ENCODE measurements around the gene ANKRD52.

Gene ANKRD52

DNA sequence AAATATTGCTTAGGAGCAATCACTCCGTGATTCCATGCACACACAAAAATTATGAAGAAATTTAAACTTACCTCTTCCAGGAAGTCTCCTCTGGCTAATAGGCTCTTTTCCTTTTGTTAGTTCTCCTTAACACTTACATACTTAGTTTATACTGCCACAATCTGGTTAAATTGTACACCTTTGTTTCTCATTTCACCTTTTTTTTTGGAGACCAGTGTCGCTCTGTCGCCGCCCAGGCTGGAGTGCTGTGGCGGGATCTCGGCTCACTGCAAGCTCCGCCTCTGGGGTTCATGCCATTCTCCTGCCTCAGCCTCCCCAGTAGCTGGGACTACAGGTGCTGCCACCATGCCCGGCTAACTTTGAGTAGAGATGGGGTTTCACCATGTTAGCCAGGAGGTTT is 2.2 kb upstream of the ANKRD52 start:
- H3K4me3 ChIP-seq (ENCODE audit: low read depth, low read length) = no peak overlapping the region
- H3K4me2 ChIP-seq (ENCODE audit: low read length) = no peak overlapping the region
- no peak overlapping the region for H3K9ac ChIP-seq
- H3K27me3 ChIP-seq (ENCODE audit: control insufficient read depth, insufficient read depth, low read length) = no peaks in the 10 kb centered on the region
- no peaks in the 10 kb centered on the region for H3K9me3 ChIP-seq (ENCODE audit: control insufficient read depth, low read length)
- H2AFZ ChIP-seq = no peak overlapping the region
- TF ChIP-seq, protein P1, sequence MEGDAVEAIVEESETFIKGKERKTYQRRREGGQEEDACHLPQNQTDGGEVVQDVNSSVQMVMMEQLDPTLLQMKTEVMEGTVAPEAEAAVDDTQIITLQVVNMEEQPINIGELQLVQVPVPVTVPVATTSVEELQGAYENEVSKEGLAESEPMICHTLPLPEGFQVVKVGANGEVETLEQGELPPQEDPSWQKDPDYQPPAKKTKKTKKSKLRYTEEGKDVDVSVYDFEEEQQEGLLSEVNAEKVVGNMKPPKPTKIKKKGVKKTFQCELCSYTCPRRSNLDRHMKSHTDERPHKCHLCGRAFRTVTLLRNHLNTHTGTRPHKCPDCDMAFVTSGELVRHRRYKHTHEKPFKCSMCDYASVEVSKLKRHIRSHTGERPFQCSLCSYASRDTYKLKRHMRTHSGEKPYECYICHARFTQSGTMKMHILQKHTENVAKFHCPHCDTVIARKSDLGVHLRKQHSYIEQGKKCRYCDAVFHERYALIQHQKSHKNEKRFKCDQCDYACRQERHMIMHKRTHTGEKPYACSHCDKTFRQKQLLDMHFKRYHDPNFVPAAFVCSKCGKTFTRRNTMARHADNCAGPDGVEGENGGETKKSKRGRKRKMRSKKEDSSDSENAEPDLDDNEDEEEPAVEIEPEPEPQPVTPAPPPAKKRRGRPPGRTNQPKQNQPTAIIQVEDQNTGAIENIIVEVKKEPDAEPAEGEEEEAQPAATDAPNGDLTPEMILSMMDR (IDR thresholded peaks at IDR 0.05) = no peak
- no peaks in the 10 kb centered on the region for H3K36me3 ChIP-seq (ENCODE audit: control insufficient read depth, insufficient read depth, low read length)
- H3K79me2 ChIP-seq = peaks cover 15% of the 10 kb centered on the region
- no peak overlapping the region for H3K27ac ChIP-seq
- H3K4me1 ChIP-seq = peaks cover 8% of the 10 kb centered on the region

DNA sequence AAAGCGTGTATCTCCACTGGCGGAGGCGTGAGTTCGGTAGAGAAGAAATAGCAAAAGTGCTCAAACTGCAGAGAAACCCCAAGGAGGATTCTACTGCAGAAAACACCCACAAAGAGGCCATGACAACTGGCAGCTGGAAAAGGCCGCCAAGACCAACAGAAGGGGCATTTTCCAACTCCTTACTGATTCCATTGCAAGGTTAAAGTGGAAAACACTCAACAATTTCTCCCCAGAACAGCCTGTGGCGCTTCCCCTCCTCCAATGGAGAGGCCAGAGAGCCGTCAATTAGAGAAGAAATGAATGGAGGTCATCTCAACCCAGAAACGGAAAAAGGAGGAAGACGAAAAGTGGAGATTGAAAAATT is 618 bp upstream of the ANKRD52 start:
- no peak overlapping the region for H3K9ac ChIP-seq
- H3K27me3 ChIP-seq (ENCODE audit: control insufficient read depth, insufficient read depth, low read length) = no peaks in the 10 kb centered on the region

DNA sequence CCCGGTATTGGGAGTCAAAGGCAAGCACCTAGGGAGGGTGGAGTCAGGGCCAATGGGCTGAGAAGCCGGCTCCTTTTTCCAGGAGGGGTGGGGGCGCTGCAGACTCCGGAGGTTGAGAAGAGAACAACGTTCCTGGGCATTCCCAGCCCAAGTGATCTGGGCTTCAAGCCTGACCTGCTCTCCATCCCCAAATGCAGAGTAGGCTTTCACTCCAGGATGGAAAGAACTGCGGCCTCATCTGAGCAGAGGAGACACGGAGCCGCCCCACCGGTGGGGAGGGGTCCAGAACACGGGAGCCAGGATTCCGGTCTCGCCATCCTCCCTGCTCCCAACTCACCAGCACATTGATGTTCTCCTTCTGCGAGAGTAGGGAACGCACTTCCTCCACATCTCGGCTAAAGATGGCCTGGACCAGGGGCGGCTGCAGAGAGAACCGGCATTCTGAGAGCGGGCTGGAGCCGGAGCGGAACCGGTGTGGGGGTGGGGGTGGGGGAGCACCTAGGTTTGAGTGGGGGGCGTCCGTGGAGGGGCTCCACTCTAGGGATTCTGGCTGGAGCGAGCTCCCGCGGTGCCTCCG is 605 bp downstream of the ANKRD52 start:
- H3K27ac ChIP-seq = peak overlapping the region; percentile 73
- peaks cover 8% of the 10 kb centered on the region for H3K4me1 ChIP-seq

More for the DNA sequence above, 618 bp upstream of the ANKRD52 start:
- no peaks in the 10 kb centered on the region for H3K36me3 ChIP-seq (ENCODE audit: control insufficient read depth, insufficient read depth, low read length)
- H3K27ac ChIP-seq = peak overlapping the region; percentile 79
- H3K4me2 ChIP-seq (ENCODE audit: low read length) = peak overlapping the region; percentile 97
- peaks cover 15% of the 10 kb centered on the region for H3K79me2 ChIP-seq
- H2AFZ ChIP-seq = peak overlapping the region; percentile 97
- peak overlapping the region; percentile 67 for H3K4me3 ChIP-seq (ENCODE audit: low read depth, low read length)
- H3K4me1 ChIP-seq = peaks cover 8% of the 10 kb centered on the region
- H3K9me3 ChIP-seq (ENCODE audit: control insufficient read depth, low read length) = no peaks in the 10 kb centered on the region
- TF ChIP-seq, protein P1 (IDR thresholded peaks at IDR 0.05) = no peak

DNA sequence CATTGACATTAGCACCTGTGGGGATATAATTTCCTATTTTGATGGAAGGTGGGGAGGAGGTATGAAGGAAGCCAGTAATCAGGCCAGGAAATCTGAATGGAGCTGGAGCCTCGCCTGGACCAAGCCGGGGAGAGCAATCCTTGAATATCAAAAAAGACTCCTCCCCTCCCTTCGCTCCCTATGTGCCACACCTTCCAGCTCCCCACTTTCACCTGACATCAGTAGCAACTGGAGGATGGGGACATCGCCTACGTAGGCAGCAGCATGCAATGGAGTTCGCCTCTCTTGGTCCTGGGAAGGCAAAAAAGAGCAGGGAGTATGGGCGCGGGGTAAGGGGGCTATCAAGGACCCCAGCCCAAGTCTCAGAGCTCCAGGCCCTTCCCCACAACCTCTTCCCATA is 1.1 kb downstream of the ANKRD52 start:
- H3K4me3 ChIP-seq (ENCODE audit: low read depth, low read length) = peak overlapping the region; percentile 67
- no peaks in the 10 kb centered on the region for H3K36me3 ChIP-seq (ENCODE audit: control insufficient read depth, insufficient read depth, low read length)
- TF ChIP-seq, protein P1 (IDR thresholded peaks at IDR 0.05) = no peak
- peaks cover 8% of the 10 kb centered on the region for H3K4me1 ChIP-seq
- no peak overlapping the region for H2AFZ ChIP-seq
- H3K27ac ChIP-seq = no peak overlapping the region
- H3K9me3 ChIP-seq (ENCODE audit: control insufficient read depth, low read length) = no peaks in the 10 kb centered on the region
- H3K27me3 ChIP-seq (ENCODE audit: control insufficient read depth, insufficient read depth, low read length) = no peaks in the 10 kb centered on the region
- H3K4me2 ChIP-seq (ENCODE audit: low read length) = peak overlapping the region; percentile 74
- peak overlapping the region; percentile 90 for H3K9ac ChIP-seq
- H3K79me2 ChIP-seq = peaks cover 18% of the 10 kb centered on the region

More for the DNA sequence above, 605 bp downstream of the ANKRD52 start:
- H3K36me3 ChIP-seq (ENCODE audit: control insufficient read depth, insufficient read depth, low read length) = no peaks in the 10 kb centered on the region
- H2AFZ ChIP-seq = peak overlapping the region; percentile 97
- TF ChIP-seq, protein P1 (IDR thresholded peaks at IDR 0.05) = no peak
- H3K9me3 ChIP-seq (ENCODE audit: control insufficient read depth, low read length) = no peaks in the 10 kb centered on the region
- H3K27me3 ChIP-seq (ENCODE audit: control insufficient read depth, insufficient read depth, low read length) = no peaks in the 10 kb centered on the region
- H3K4me3 ChIP-seq (ENCODE audit: low read depth, low read length) = peak overlapping the region; percentile 67
- H3K79me2 ChIP-seq = peaks cover 18% of the 10 kb centered on the region
- peak overlapping the region; percentile 74 for H3K4me2 ChIP-seq (ENCODE audit: low read length)
- peak overlapping the region; percentile 90 for H3K9ac ChIP-seq

DNA sequence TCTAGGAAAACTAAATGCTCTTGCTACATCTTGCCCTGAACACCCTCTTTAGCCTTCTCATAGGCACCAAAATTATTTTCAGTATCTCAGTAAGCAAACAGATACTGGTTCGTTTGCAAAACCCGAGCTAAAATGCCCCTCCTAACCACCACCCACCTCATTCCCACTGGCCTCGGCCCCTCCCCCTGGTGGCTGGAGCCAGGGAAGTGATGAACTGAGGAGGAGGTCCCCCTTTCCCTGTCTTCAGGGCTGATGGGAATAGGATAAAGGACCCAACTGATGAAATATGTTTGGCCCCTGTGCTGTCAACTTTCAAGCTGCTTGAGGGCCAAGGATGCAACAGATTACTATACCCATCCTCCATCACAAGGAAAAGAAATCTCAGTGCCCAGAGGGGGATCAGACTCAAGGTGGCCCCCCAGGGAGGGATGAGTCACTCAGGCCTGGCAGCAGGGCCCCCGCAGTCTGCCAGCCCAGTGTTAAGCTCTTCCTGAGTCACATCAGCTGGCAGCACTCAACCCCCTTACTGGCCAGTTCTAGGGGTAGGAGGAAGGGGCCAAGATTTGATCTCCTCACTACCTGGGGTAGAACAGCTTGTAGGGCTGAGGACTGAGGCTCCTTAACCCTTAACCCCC is 1.7 kb downstream of the ANKRD52 start:
- H3K9me3 ChIP-seq (ENCODE audit: control insufficient read depth, low read length) = no peaks in the 10 kb centered on the region
- no peaks in the 10 kb centered on the region for H3K27me3 ChIP-seq (ENCODE audit: control insufficient read depth, insufficient read depth, low read length)
- TF ChIP-seq, protein P1 (IDR thresholded peaks at IDR 0.05) = no peak
- no peaks in the 10 kb centered on the region for H3K36me3 ChIP-seq (ENCODE audit: control insufficient read depth, insufficient read depth, low read length)
- no peak overlapping the region for H3K9ac ChIP-seq
- peaks cover 18% of the 10 kb centered on the region for H3K79me2 ChIP-seq
- H3K4me2 ChIP-seq (ENCODE audit: low read length) = no peak overlapping the region
- no peak overlapping the region for H3K4me3 ChIP-seq (ENCODE audit: low read depth, low read length)
- no peak overlapping the region for H2AFZ ChIP-seq
- H3K4me1 ChIP-seq = peaks cover 8% of the 10 kb centered on the region
- H3K27ac ChIP-seq = no peak overlapping the region

Data from parathyroid adenoma (tissue), 2 donors.